HCT116 (cell line): ENCODE measurements around the gene SIRT7.

ENCODE experiments used
- CTCF ChIP-seq, 3 experiments: fragments of 200-600 bp in 1 of 3; sonication (generic) in 1 of 3; IDR thresholded peaks in 2 of 3; conservative IDR thresholded peaks in 1 of 3; 2 replicates each; pipeline ENCODE4 v1.5.1; 2012 to 2017; ENCODE audit warnings: low read depth in 2 of 3, low read length in 2 of 3, antibody characterized with exemption in 1 of 3, borderline replicate concordance in 1 of 3, control low read depth in 1 of 3, mild to moderate bottlenecking in 1 of 3, mixed read lengths in 1 of 3, mixed run types in 1 of 3, moderate library complexity in 1 of 3; ENCODE audit not compliant: insufficient read depth in 1 of 3
- MAX ChIP-seq: IDR thresholded peaks from 2 replicates; pipeline ENCODE4 v1.6.1; 2012
- POLR2A ChIP-seq: IDR thresholded peaks from 2 replicates; pipeline ENCODE4 v1.7.0; 2011; ENCODE audit warnings: borderline replicate concordance; ENCODE audit not compliant: insufficient read depth, insufficient read length; ENCODE audit errors: extremely low read depth
- POLR2AphosphoS5 ChIP-seq: IDR thresholded peaks from 2 replicates; pipeline ENCODE4 v1.6.1; 2011; ENCODE audit warnings: mild to moderate bottlenecking, low read depth, low read length, moderate library complexity
- RAD21 ChIP-seq: IDR thresholded peaks from 2 replicates; pipeline ENCODE4 v1.6.1; 2012; ENCODE audit warnings: low read depth, mild to moderate bottlenecking
- TCF7L2 ChIP-seq: IDR thresholded peaks from 2 replicates; pipeline ENCODE4 v1.7.0; 2011; ENCODE audit warnings: borderline replicate concordance, inconsistent platforms; ENCODE audit not compliant: insufficient read depth, insufficient read length; ENCODE audit errors: extremely low read depth
- TF ChIP-seq, protein P1 (sequence below): IDR thresholded peaks from 2 replicates; pipeline ENCODE4 v1.6.1; 2012; ENCODE audit warnings: low read depth

DNA sequence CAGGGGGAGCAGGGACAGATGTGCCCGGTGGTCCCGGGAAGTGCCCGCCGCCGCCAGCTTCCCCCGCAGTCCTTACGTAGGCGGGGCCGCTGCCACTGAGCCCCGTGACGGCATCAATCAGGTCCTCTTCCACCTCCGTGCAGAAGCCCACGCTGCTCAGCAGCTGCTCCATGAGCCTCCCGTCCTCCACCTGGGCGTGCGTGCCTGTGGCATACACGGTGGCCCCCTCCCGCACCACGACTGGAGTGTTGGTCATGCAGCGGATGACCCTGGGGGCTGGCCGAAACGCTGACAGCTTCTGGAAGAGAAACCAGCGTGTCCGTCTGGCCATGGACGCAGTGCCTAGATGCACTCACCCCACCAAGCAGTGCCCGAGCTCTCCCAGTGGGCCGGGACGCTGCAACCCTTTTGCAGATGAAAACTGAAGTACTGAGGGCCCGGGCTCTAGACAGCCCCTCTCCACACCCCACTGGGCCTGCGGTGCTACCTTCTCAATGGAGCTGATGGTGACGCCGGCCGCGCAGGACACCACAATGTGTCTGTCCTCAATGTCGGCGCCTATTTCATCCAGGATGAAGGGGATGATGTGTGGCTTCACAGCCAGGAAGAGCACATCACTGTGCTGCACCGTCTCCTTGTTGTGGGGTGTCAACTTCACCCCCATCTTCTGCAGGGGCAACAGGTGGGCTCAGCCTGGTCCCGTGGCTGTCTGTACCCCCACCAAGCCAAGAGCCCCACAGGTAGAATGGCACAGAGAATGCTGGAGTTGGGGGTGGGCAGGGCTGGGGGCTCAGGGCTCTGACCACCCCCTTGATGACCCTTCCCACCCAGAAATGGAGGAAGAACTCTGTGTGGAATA, 17.1 kb upstream of the SIRT7 start:
- TF ChIP-seq, protein P1, sequence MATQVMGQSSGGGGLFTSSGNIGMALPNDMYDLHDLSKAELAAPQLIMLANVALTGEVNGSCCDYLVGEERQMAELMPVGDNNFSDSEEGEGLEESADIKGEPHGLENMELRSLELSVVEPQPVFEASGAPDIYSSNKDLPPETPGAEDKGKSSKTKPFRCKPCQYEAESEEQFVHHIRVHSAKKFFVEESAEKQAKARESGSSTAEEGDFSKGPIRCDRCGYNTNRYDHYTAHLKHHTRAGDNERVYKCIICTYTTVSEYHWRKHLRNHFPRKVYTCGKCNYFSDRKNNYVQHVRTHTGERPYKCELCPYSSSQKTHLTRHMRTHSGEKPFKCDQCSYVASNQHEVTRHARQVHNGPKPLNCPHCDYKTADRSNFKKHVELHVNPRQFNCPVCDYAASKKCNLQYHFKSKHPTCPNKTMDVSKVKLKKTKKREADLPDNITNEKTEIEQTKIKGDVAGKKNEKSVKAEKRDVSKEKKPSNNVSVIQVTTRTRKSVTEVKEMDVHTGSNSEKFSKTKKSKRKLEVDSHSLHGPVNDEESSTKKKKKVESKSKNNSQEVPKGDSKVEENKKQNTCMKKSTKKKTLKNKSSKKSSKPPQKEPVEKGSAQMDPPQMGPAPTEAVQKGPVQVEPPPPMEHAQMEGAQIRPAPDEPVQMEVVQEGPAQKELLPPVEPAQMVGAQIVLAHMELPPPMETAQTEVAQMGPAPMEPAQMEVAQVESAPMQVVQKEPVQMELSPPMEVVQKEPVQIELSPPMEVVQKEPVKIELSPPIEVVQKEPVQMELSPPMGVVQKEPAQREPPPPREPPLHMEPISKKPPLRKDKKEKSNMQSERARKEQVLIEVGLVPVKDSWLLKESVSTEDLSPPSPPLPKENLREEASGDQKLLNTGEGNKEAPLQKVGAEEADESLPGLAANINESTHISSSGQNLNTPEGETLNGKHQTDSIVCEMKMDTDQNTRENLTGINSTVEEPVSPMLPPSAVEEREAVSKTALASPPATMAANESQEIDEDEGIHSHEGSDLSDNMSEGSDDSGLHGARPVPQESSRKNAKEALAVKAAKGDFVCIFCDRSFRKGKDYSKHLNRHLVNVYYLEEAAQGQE, result no peak
- TF ChIP-seq CTCF (IDR thresholded peaks at IDR 0.05 in 2 of 3, conservative IDR thresholded peaks at IDR 0.05 in 1 of 3; ENCODE audit: borderline replicate concordance in 1 of 3, insufficient read depth in 1 of 3, low read depth in 2 of 3, low read length in 2 of 3), result no peak
- TF ChIP-seq RAD21, result no peak
- no peak for TF ChIP-seq POLR2A
- TF ChIP-seq TCF7L2, result no peak
- no peak for TF ChIP-seq POLR2AphosphoS5
- no peak for TF ChIP-seq MAX
